HG02642 (cell line): Measurements from ENCODE around the gene RAX2.

Experiments used
- ATAC-seq: cut with Tn5 transposase; IDR thresholded peaks from one replicate; pipeline ENCODE4 v1.9.1; 2021; ENCODE audit warnings: mild to moderate bottlenecking; ENCODE audit not compliant: unreplicated experiment, poor library complexity

Gene RAX2

DNA sequence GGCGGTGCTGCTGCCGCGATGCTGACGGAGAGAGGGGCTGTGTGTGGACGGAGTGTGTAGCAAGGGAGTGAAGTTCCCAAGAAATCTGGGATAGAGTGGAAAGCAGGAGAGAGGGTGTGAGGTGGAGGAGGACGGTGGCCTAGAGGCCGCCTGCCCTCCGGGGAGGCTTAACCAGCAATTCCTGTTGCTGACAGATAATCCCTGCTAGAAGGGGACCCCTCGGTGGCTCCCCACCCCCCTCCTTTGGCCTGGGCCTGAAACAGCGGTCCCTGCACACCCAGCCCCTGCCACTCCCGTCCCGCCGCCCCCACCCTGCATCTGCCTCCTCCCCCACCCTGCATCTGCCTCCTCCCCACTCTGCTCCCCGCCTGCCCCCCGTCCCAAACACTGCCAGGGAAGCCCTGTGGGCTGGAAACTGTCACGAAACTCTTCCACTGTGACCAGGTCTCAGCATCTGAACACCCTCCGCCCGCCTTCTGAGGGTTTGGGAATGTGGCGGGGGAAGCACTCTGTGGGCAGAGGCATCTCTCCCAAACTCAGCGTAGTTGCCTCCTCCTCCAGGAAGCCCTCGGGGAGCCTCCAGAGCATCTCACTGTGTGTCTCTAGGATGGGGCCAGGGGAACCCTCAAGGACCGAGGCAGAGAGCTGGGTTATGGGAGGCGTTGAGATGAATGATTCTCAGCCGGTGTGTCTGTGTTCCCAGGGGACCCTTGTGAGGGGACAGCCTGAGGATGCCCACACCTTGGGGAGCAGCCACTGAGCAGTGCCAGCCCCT is 31.3 kb upstream of the RAX2 start:
- no peak for ATAC-seq

DNA sequence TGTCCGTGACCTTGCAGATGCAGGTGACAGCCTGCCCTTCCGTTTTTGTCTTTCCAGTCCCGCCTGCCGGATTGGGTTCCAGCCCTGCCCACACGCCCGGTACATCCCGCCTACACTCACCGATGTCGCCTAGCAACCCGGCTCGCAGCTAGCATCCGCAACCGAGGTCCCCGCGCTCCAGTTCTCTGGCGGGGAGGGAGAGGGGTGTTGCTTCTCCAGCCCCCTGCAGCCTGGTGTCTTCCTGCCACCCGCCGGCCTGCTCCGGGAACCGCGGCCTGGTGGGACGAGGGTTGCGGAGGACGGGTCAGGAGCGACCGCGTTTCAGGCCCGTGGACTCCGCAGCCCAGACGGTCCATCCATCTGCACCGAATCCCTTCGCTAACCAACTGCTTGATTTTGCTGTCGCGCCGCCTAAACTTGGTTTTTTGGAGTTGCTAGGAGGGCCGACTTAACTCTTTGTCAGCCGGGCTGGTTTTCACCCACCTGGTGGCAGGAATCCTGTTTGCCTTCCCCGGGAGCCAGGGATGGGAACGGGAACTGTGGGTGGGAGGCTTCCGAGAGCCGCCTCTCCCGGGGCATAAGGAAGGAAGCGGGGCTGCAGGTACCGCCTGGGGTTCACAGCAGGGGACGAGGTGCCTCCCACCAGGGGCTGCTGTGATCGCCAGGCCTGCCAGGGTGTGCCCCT is 29.5 kb upstream of the RAX2 start:
- no peak for ATAC-seq

DNA sequence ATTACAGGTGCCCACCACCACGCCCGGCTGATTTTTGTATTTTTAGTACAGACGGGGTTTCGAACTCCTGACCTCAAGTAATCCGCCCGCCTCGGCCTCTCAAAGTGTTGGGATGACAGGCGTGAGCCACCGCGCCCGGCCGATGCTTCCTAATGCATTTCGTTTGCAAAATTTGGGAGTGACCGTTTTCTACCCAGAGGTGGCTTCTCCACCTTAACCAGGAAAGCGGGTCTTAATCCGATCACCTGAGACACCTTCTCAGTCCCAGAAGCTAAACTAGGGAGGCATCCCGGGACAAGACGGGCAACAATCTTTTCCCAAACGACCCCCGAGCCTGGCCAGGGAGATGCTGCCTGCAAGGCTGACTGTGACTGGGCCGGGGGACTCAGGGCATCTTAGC is 29.0 kb upstream of the RAX2 start:
- no peak for ATAC-seq

DNA sequence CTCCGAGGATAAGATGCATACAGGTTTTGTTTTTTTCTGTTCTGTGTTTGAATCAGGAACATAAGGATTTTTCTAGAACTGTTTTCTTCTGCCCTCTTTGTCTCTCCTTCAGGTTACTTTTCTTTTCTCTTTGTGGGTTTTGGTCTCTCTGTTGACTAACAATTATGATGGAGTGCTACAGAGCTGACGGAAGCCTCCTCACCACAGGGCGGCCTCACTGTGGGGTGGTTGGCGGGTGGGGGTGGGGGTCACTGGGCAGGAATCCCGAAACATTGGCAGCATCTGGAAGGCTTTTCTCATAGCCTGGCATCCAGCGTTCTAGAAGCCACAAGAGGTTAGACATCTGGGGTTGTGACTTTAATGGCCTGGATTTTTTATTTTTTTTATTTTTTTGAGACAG is 26.1 kb upstream of the RAX2 start:
- no peak for ATAC-seq

DNA sequence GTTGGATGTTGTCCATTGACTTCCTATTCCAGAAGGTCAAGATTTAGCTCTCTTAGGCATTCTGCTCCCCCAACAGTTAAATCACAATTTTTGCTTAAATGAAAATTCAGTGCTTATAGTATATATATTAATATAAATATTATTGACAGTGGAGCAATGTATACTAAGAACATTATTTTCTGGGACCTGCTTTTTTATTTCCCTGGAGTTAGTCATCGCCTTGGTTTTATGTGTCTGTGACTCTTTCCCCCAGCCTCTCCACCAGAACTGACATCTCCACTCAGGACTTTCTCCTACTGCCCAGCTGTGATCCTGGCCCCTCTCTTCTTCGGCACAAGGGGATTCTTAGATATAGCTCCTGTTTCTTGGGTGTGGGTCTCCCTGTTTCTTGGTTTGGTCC is 24.3 kb upstream of the RAX2 start:
- no peak for ATAC-seq

DNA sequence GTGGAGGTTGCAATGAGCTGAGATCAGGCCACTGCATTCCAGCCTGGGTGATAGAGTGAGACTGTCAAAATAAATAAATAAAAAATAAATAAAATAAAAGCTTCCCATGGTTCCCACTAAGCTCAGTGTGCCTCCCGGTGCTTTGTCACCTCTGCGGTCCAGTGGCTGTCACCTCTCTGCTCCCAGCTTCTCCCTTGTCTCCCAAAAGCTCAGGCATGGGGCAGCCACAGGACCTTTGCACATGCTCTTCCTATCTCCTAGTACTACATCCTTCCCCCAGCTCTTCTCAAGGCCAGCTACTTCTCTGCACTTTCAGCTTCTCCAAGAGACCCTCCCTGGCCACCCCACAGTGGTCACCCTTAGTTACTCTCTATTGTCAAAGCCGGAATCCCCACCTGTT is 21.8 kb upstream of the RAX2 start:
- ATAC-seq: no peak

DNA sequence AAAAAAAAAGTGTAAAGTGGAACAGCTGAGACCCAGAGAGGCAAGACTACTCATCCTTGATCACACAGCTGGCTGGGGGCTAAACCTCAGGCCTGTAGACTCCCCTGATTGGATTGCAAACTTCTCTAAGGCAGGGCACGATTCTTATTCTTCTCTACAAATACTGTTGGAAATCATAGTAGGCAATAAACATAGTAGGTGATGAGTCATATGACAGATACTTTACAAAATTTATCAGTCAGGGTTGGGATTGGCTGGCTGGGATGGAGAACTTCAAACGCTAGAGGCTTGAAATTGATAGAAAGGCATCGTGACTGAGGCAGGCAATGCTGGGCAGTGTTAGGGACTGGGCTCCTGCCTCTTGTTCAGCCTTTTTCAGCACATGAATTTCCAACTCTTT is 20.1 kb upstream of the RAX2 start:
- no peak for ATAC-seq

DNA sequence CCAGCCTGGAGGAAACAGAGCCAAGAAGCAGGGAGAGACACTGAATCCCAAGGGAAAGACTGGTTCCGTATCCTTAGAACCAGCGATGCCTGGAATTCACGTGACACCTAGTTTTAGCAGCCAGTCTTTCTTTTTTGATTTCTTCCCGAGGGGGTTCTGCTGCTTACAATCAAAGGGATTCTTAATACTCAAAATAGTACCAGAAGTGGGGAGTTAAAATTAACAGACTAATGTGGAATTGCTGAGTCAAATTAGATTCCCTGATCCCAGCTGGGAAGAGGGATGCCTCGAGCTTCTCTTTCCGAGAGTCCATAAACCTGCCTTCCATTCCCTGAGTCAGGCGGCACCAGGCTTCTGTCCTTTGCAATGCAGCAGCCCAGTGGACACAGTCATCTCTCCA is 18.9 kb upstream of the RAX2 start:
- ATAC-seq: no peak

DNA sequence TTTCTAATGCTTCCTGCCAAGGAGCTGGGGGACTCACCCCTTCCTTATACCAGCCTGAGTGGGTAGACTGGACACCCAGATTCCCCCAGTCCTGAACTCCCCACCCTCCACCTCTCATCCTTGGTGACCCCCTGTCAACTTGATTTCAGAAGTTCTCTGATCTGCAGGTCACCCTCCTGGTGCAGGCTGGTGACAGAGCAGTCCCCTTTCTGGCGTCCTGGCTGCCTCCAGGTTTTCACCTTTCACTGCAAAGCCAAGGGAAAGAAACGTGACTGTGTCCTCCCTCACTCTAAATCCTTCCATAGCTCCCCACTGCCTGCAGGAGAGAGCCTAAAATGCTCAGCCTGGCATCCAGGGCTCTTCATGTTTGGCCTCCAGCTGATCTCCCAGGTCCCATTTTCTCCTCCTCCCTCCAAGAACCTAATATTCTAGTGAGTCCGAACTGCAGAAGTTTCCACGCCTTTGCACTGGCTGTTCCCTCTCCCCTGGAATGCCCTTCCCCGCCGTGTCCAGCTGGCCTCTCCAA is 18.2 kb upstream of the RAX2 start:
- ATAC-seq: no peak

DNA sequence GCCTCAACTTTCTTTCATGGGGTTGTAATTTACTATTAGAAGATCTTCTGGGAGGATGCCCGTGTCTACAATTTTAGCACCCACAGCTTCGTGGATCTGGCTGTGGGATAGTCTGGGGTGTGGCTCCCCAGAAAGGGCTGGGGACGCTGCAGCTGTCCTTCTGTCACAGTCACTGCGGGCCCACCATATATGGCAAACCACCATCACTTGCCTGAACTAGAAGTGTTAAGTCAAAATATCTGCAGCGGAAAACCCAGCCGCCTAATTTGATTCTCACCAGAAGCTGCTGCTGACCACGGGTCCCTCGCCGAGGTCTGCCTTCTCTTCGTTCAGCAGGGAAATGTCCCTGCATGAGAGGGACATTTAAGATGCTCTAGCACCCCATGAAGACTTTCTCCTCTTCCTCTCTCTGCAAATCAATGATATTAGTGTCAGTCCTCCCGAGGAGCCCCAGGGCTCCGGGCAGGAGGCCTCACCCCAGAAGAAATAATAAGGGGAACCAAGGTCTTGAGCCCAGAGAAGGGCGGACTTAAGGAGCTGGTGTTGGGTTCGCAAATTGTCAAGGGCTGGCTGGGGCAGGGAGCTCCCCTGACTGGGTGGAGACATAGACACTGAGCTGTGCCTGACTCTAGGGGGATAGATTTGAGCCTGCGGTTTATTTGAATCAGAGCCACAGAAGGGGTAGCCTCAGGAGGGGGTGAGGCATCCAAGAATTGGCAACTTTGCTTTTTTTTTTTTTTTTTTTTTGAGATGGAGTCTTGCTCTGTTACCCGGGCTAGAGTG is 17.2 kb upstream of the RAX2 start:
- no peak for ATAC-seq

DNA sequence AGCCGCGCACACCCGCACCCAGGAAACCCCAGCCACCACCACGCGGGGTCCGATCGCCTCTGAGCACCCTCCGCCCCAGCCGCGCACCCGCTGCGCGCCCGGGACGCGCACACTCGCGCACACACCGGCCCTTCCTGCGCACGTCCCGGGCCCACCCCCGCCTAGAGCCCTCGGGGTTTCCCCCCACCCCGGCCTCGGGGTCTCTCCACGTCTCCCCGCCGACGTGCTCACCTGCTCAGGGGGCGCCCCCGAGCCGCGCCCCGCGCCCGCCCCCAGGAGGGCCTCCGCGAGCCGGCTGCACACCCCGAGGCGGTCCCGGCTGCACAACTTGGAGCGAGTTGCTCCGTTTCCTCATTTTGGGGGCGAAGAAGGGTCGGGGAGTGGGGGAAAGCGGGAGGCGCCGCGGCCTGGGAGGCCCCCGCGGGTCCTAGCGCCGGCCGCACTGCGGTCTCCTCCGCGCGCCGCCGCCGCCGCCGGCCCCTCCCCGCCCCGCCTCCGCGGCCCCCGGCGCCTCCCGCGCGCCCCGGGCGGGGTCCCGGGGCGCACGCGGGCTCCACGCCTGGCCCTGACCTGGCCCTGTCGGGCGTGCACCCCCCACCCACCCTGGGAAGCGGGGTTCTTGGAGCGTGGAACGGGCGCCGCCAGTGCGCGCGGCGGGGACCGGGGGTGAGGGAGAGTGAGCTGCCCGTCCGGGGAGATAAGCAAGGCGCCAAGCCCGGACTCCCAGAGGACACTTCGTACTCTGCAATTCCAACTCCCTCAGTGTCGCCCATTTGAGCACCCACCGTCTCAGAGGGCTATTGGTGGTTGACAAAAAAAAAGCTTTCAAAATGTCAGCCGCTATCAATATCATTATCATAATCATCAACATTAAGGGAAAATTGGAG is 14.2 kb upstream of the RAX2 start, which contains the start of gene MATK:
Gene MATK (minus strand): TSS at position 444 of the 887 bp plus-strand sequence. CDS start 1,246 bp downstream, outside the sequence.
- no peak for ATAC-seq

DNA sequence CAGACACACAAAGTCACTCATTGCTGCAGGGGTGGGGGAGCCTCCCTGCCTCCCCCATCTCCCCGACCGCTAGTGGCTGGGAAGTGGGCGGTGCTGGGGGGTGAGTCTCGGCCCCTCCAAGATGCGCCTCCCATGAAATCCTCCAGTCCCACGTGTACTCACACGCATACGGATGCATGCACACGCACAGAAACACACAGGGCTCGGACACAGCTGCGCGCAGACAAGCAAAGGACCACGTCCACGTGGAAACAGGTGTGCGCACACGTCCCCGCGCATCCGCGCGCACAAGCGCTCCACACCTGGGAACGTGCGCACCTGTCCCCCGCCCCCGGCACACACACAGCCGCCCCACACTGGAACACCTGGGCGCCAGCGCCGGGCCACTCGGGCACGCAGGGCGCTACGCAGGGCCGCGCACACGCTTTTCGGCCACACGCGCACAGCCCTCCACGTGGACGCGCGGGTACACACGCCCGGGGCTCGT is 13.5 kb upstream of the RAX2 start:
- ATAC-seq: no peak

DNA sequence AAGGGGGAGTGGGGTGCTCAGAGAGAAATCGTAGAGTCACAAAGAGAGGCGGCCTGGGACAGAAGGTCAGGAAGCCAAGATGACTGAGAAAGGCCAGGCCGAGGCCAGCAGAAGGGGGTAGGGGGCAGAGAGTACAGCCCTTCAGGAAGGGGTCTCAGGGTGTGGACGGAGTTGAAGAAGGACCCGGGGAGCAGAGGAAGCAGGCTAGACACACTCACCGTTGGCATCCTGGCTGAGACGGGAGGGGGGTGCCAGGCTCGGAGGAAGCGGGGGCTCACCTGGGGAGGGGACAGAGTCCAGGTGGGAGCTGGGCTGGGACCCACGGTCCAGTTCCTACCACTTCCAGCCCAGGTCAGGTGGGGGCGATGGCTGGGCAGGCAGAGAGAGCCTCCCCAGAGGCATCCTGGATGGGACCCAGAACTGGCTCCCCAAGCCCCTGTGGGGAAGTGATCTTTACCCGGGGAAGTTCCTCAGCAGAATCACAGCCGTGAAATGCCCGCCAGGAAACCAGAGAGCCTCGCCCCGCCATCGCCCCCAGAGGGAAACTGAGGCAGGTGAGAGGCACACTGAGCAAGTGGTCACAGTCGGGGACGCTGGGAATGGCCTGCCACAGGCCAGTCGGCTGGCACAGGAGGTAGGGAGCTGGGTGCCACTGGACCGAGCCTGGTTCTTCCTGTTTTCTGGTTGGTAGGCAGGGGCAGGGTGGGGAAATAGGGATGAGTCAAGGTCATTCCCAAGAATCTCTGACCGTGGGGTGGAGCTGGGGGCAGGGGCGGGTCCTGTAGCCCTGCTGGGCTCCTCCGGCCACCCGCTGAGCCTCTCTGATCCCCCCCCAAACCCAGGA is 12.8 kb upstream of the RAX2 start:
- ATAC-seq: no peak

DNA sequence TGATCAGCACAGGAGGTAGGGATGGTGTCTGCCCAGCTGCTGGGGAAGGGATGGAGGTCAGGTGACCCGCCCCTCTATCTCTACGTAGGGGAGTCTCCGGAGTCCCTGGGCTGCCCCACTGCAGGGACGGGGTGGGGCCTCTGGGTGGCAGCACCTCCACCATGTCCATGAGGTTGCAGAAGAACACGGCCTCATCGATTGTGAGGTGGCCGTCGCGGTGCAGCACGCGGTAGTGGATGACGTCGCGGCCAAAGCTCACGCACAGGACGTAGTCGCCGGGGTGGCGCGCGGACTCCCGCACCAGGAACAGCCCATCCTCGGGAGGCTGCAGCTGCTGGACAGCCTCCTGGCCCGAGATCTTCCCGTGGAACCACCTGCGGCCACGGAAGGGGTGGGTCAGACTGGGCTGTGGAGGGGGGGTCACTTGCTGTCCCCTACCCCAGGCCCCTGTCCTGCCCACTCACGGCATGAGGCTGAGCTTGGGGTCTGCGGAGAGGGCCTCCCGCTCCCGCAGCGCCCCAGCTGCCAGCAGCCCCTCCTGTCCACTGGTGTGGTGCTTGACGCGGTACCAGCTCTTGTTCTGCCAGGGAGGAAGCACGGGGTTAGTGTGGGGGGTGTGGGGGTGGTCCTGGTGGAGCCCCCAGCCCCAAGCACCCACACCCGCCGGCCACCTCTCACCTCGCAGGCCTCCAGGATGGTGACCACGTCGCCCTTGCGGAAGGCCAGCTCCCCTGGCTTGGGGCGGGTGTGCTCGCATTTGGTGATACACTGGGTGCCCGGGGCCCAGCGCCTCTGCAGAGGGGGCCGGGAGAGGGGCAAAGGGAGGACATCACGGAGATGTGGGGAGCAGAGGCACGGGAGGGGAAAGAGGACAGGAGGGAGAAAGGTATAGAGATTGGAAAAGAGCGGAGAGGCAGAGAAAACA is 11.9 kb upstream of the RAX2 start:
- no peak for ATAC-seq

DNA sequence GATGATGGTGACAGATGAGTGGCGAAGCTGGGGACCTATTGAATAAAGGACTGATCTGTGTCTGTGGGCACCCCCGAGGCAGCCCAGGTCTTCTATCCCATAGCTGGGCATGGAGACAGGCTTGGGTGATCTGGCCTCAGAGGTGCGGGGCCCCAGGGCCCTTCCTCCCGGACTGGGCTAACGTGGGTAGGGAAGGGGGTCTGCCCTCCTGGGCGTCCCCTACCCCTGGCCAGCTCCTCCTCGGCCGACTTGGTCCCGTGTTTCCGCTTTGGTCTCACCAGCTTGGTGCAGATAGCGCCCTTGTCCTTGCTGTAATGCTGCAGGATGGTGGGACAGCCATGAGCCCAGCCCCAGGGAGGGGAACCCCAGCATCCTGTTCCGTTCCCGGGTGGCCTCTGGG is 10.9 kb upstream of the RAX2 start:
- ATAC-seq: no peak

DNA sequence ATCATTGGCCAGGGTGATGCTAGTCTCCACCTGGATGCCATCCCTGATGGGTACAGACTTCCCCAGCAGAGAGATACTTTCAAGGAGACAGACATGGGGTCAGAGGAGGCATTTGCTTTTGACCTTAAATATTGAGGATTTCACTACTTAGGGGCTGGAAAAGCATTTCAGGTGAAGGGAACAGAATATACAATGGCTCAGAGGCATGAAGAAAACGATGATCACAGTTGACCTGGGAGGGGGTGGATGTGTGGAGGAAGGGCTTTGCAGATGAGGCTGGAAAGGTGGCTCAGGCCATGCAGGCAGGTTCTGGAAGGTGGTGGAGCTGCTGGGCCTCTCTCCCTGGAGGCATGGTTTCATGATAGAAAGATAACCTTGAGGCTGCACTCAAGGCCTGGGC is 10.3 kb upstream of the RAX2 start:
- no peak for ATAC-seq

DNA sequence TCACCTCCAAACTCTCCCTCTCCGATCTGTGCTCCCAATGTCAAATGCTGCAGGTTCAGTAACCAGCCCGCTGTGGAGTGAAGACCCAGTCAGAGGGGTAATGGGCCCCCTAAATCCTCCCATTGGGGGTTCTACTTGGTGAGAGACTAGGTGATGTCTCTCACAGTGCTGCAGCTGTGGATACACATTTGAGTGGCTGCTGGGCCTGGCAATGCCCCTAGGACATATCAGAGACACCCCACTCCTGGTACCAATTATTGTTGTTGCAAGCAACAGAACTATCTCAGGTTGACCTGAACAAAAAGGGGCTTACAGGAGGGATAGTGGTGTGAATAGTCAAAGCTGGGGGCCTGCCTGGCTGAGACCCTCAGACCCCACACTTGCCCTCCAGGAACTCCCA is 9.6 kb upstream of the RAX2 start:
- ATAC-seq: no peak

DNA sequence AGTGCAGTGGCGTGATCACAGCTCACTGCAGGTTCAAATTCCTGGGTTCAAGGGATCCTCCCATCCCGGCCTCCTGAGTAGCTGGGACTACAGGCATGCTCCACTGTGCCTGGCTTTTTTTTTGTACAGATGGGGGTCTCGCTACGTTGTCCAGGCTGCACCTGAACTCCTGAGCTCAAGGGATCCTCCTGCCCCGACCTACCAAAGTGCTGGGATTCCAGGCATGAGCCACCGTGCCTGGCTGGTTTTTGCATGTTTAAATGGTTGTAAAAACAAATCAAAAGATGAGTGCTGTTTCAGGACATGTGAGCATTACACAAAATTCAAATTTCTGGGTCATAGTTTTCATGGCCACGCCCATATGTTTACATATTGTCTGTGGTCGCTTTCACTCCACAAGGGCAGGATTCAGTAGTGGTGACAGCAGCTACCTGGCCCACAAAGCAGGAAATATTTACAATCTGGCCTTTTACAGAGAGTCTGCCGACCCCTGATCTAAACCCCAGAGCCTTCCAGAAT is 8.8 kb upstream of the RAX2 start:
- no peak for ATAC-seq
